Measurements from ENCODE around the gene LRRIQ1. TPM values are rescaled to one million over a fixed set of nuclear protein-coding genes. Genes with fewer than 3 reads are reported as not detected.

The LRRIQ1 gene
- total and polyA plus RNA-seq, 2 of the 4 experiments (the other 2 are of a cell fraction), result under 0.01 to 0.05 TPM

- H3K36me3 ChIP-seq (ENCODE audit: control insufficient read depth, insufficient read depth, low read length), result no peaks in the 10 kb centered on the region
- H3K23ac ChIP-seq (ENCODE audit: low read depth, low read length), result no peak overlapping the region
- H3K27me3 ChIP-seq (ENCODE audit: control insufficient read depth, insufficient read depth, low read length), result no peaks in the 10 kb centered on the region
- no peaks in the 10 kb centered on the region for H3K4me1 ChIP-seq (ENCODE audit: control insufficient read depth, insufficient read depth, low read length)
- no peak overlapping the region for H3K9ac ChIP-seq (ENCODE audit: low read depth, low read length)
- H4K91ac ChIP-seq (ENCODE audit: insufficient read depth, low read depth, low read length), result no peak overlapping the region
- no peak overlapping the region for H2BK20ac ChIP-seq (ENCODE audit: low read depth, low read length)
- intact Hi-C loops (cut with micrococcal nuclease) (no loop called here), in situ Hi-C loops (cut with MboI; ENCODE audit: low sequenced_read_pairs) (no loop called here), dilution Hi-C loops (cut with HindIII; ENCODE audit: low sequenced_read_pairs, unreplicated experiment) (no loop called here)
- no peak overlapping the region for H3K4me3 ChIP-seq (ENCODE audit: insufficient read depth, low read depth, low read length)
- H3K9me1 ChIP-seq (ENCODE audit: insufficient read depth, low read length), result no peaks in the 10 kb centered on the region
- H3K14ac ChIP-seq (replicated peaks; ENCODE audit: low read depth, low read length), result no peak overlapping the region
- TF ChIP-seq RFX5 (IDR thresholded peaks at IDR 0.05; ENCODE audit: low read depth, low read length) (no peak), CTCF (conservative IDR thresholded peaks at IDR 0.05; ENCODE audit: low read depth, low read length) (no peak), CHD1 (IDR thresholded peaks at IDR 0.05; ENCODE audit: low read depth, low read length) (no peak), ELK1 (IDR thresholded peaks at IDR 0.05; ENCODE audit: borderline replicate concordance, low read depth, low read length) (no peak), BHLHE40 (IDR thresholded peaks at IDR 0.05; ENCODE audit: low read depth, low read length) (no peak), POLR2A (IDR thresholded peaks at IDR 0.05; ENCODE audit: low read depth, low read length) (no peak), RAD21 (IDR thresholded peaks at IDR 0.05; ENCODE audit: low read length) (no peak), FOS (IDR thresholded peaks at IDR 0.05; ENCODE audit: low read depth, low read length) (no peak), USF2 (IDR thresholded peaks at IDR 0.05; ENCODE audit: low read depth, low read length) (no peak), NFE2L2 (IDR thresholded peaks at IDR 0.05; ENCODE audit: low read depth, low read length) (no peak), CEBPB (IDR thresholded peaks at IDR 0.05; ENCODE audit: low read depth, low read length) (no peak), SMC3 (IDR thresholded peaks at IDR 0.05; ENCODE audit: low read depth, low read length) (no peak), MAZ (IDR thresholded peaks at IDR 0.05; ENCODE audit: borderline replicate concordance, low read depth, low read length) (no peak), RCOR1 (IDR thresholded peaks at IDR 0.05; ENCODE audit: insufficient replicate concordance, low read length) (no peak), MAFK (IDR thresholded peaks at IDR 0.05; ENCODE audit: low read depth, low read length) (no peak), MXI1 (IDR thresholded peaks at IDR 0.05; ENCODE audit: borderline replicate concordance, low read depth, low read length) (no peak)
- no peaks in the 10 kb centered on the region for H3K9me3 ChIP-seq (ENCODE audit: control insufficient read depth, insufficient read depth, low read length)
- H3K27ac ChIP-seq (ENCODE audit: insufficient read depth, low read length), result no peak overlapping the region
- no peak overlapping the region for H4K5ac ChIP-seq (ENCODE audit: low read depth, low read length)
- no peak for ATAC-seq (ENCODE audit: low read depth)
- H3K18ac ChIP-seq (ENCODE audit: low read depth, low read length), result no peak overlapping the region
- no peak overlapping the region for H2AK9ac ChIP-seq (replicated peaks; ENCODE audit: low read depth, low read length, poor library complexity)
- H2BK5ac ChIP-seq (ENCODE audit: low read depth, low read length, poor library complexity, severe bottlenecking), result no peak overlapping the region
- no TSS peak for BruUV-seq (replicated peaks)
- no peak overlapping the region for H2AFZ ChIP-seq (replicated peaks; ENCODE audit: low read length, poor library complexity)
- H2BK120ac ChIP-seq (ENCODE audit: low read depth, low read length), result no peak overlapping the region
- POLR2A ChIA-PET (ENCODE audit: unreplicated experiment), result no interaction called here
- no peak overlapping the region for H3K56ac ChIP-seq (ENCODE audit: extremely low read depth, insufficient read depth, low read length)
- H3K79me1 ChIP-seq (ENCODE audit: low read depth in 1 of 2, low read length in 2 of 2), result no peaks in the 10 kb centered on the region
- no peak overlapping the region for H3K4me2 ChIP-seq (ENCODE audit: low read depth, low read length)
- H4K20me1 ChIP-seq (ENCODE audit: insufficient read depth, low read length), result no peaks in the 10 kb centered on the region
- no peak overlapping the region for H2BK15ac ChIP-seq (ENCODE audit: low read depth, low read length)
- CTCF ChIA-PET, result no interaction called here
- H2AK5ac ChIP-seq (ENCODE audit: low read depth, low read length), result no peak overlapping the region
- no peak overlapping the region for H3K4ac ChIP-seq (ENCODE audit: low read depth, low read length)
- no peak for DNase-seq
- H4K8ac ChIP-seq (ENCODE audit: low read depth in 2 of 2, low read length in 2 of 2), result no peak overlapping the region
These were observed 7.7 kb downstream of the LRRIQ1 start for GRCh38 chr12:85043829-85044228.
